Parathyroid adenoma (tissue), 2 donors: ENCODE results near the gene PATZ1.

ENCODE experiments used
- H2AFZ ChIP-seq: fragments of 300-600 bp; sonication (generic); one replicate; pipeline ENCODE4 v1.7.0; 2017; ENCODE audit warnings: antibody characterized with exemption, mild to moderate bottlenecking
- H3K27ac ChIP-seq: fragments of 300-600 bp; sonication (generic); one replicate; pipeline ENCODE4 v1.7.0; 2017
- H3K27me3 ChIP-seq: fragments of 300-600 bp; sonication (generic); one replicate; pipeline ENCODE4 v1.7.0; 2017; ENCODE audit warnings: low read length; ENCODE audit not compliant: control insufficient read depth, insufficient read depth
- H3K36me3 ChIP-seq: fragments of 300-600 bp; sonication (generic); one replicate; pipeline ENCODE4 v1.7.0; 2017; ENCODE audit warnings: low read length; ENCODE audit not compliant: control insufficient read depth, insufficient read depth
- H3K4me1 ChIP-seq: fragments of 300-600 bp; sonication (generic); one replicate; pipeline ENCODE4 v1.7.0; 2017; ENCODE audit warnings: control low read depth
- H3K4me2 ChIP-seq: fragments of 300-600 bp; sonication (generic); one replicate; pipeline ENCODE4 v1.7.0; 2017; ENCODE audit warnings: low read length
- H3K4me3 ChIP-seq: fragments of 300-600 bp; sonication (generic); one replicate; pipeline ENCODE4 v1.7.0; 2017; ENCODE audit warnings: low read depth, low read length
- H3K79me2 ChIP-seq: fragments of 300-600 bp; sonication (generic); one replicate; pipeline ENCODE4 v1.7.0; 2017; ENCODE audit warnings: control low read depth
- H3K9ac ChIP-seq: fragments of 300-600 bp; sonication (generic); one replicate; pipeline ENCODE4 v1.7.0; 2017; ENCODE audit warnings: mild to moderate bottlenecking
- H3K9me3 ChIP-seq: fragments of 300-600 bp; sonication (generic); one replicate; pipeline ENCODE4 v1.7.0; 2017; ENCODE audit warnings: low read length; ENCODE audit not compliant: control insufficient read depth
- TF ChIP-seq, protein P1 (sequence below): fragments of 300-600 bp; sonication (generic); IDR thresholded peaks from one replicate; pipeline ENCODE4 v1.7.0; 2017; ENCODE audit warnings: antibody characterized with exemption, mild to moderate bottlenecking
- donor health status: primary hyperparathyroidism.

The PATZ1 gene

DNA sequence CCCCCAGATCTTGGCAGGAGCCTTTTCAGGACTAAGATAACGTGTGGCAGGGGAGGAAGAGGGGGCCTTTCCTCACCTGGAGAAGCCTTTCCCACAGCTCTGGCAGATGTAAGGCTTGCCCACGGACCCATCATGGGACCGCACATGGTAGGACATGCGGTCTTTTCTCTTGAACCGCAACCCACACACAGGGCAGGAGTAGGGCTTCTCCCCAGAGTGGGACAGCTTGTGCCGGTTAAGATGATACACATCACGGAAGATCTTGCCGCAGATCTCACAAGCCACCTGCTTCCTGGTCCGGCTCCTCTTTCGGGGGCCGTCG, 1.9 kb downstream of the PATZ1 start:
- peak overlapping the region; percentile 75 for H3K4me2 ChIP-seq
- TF ChIP-seq, protein P1, sequence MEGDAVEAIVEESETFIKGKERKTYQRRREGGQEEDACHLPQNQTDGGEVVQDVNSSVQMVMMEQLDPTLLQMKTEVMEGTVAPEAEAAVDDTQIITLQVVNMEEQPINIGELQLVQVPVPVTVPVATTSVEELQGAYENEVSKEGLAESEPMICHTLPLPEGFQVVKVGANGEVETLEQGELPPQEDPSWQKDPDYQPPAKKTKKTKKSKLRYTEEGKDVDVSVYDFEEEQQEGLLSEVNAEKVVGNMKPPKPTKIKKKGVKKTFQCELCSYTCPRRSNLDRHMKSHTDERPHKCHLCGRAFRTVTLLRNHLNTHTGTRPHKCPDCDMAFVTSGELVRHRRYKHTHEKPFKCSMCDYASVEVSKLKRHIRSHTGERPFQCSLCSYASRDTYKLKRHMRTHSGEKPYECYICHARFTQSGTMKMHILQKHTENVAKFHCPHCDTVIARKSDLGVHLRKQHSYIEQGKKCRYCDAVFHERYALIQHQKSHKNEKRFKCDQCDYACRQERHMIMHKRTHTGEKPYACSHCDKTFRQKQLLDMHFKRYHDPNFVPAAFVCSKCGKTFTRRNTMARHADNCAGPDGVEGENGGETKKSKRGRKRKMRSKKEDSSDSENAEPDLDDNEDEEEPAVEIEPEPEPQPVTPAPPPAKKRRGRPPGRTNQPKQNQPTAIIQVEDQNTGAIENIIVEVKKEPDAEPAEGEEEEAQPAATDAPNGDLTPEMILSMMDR = no peak
- H3K4me3 ChIP-seq = peak overlapping the region; percentile 74
- no peaks in the 10 kb centered on the region for H3K9me3 ChIP-seq
- peak overlapping the region; percentile 89 for H3K27ac ChIP-seq
- H3K4me1 ChIP-seq = peaks cover 17% of the 10 kb centered on the region
- no peak overlapping the region for H2AFZ ChIP-seq
- no peaks in the 10 kb centered on the region for H3K27me3 ChIP-seq
- peaks cover 2% of the 10 kb centered on the region for H3K79me2 ChIP-seq
- H3K36me3 ChIP-seq = no peaks in the 10 kb centered on the region
- no peak overlapping the region for H3K9ac ChIP-seq

GRCh38 chr22:31343235-31344191, 2.6 kb downstream of the PATZ1 start:
- TF ChIP-seq, protein P1 = no peak
- Histone ChIP-seq H2AFZ (no peak overlapping the region), H3K4me3 (peak overlapping the region; percentile 74), H3K9ac (no peak overlapping the region), H3K9me3 (no peaks in the 10 kb centered on the region), H3K27ac (peak overlapping the region; percentile 89), H3K36me3 (no peaks in the 10 kb centered on the region), H3K27me3 (no peaks in the 10 kb centered on the region), H3K79me2 (peaks cover 2% of the 10 kb centered on the region), H3K4me1 (peaks cover 17% of the 10 kb centered on the region), H3K4me2 (peak overlapping the region; percentile 75)

GRCh38 chr22:31342389-31343140, 3.6 kb downstream of the PATZ1 start:
- peaks cover 2% of the 10 kb centered on the region for H3K79me2 ChIP-seq
- no peak overlapping the region for H2AFZ ChIP-seq
- H3K36me3 ChIP-seq = no peaks in the 10 kb centered on the region
- H3K4me1 ChIP-seq = peaks cover 14% of the 10 kb centered on the region
- no peaks in the 10 kb centered on the region for H3K27me3 ChIP-seq
- H3K27ac ChIP-seq = peak overlapping the region; percentile 89
- TF ChIP-seq, protein P1 = no peak
- peak overlapping the region; percentile 75 for H3K4me2 ChIP-seq
- H3K9me3 ChIP-seq = no peaks in the 10 kb centered on the region
- H3K4me3 ChIP-seq = peak overlapping the region; percentile 74
- H3K9ac ChIP-seq = no peak overlapping the region

DNA sequence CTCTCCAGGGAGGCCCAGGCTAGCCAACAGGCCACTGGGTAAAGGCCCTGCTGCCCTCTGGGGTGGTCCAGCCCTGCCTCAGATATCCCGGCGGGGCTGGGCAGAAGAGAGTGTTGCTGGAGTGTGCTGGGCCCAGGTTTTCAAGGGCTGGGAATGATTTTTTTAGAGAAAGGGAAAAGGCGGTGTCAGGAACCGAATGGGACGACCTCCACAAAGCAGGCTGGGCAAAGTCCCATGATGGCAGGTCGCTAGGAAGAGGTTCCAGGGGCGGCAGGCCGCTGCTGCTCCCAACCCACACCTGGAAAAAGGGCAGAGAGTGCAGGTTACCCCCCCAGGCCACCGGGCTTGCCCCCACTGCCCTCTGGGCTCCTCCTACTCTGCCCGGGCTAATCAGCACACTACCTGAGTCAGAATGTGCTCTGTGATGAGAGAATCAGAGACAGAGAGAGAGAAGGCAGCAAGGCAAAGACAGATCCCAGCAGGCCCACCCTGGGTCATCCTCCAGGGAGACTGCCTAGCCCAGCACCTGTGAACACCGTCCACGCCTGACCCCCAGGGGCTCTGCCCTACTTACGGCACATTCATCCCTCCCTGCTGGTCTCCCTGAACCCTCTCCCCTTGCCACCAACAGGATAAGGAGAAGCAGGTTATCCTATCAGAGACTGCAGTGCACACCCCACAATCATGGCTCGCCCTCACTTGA, 4.6 kb downstream of the PATZ1 start:
- H3K79me2 ChIP-seq = peaks cover 2% of the 10 kb centered on the region
- H3K9ac ChIP-seq = no peak overlapping the region
- no peaks in the 10 kb centered on the region for H3K9me3 ChIP-seq
- H3K4me1 ChIP-seq = peaks cover 13% of the 10 kb centered on the region
- no peak overlapping the region for H2AFZ ChIP-seq
- TF ChIP-seq, protein P1 = no peak
- H3K36me3 ChIP-seq = no peaks in the 10 kb centered on the region
- H3K4me2 ChIP-seq = peak overlapping the region; percentile 75
- no peak overlapping the region for H3K27ac ChIP-seq
- H3K4me3 ChIP-seq = no peak overlapping the region
- no peaks in the 10 kb centered on the region for H3K27me3 ChIP-seq
